Superior temporal gyrus (tissue), 1 donor: ENCODE data around the gene PDE10A.

Experiments
- DNase-seq: peaks from one replicate; pipeline ENCODE4 v3.0.0-alpha.2; 2016; ENCODE audit errors: extremely low spot score

The PDE10A gene

DNA sequence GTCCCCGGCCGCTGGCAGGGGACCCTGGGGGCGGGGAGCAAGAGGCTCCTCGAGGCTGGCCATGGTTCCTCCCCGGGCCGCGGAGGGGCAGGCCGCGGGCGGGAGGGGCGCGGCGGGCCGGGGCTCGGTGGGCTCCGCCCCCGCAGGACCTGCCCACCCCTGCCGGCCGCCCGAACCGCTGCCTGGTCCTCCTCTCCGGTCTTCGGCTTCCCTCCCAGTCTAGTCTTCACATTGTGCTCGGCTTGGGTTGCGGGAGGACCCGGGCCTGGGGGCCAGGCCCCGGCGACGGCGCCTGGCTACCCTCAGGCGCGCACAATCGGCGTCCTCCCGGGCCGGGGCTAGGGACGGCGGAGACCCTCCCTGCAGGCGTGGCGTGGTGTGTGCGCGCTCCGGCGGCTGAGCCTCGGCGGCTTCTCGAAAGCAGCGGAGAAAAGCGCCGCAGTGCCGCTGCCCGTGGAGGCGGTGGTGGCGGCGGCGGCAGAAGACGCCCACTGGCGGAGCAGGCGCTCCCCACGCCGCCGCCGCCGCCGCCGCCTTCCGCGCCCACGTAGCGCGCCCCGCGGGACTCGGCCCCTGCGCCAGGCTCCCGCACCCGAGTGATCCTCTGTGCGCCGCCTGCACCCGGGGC, at the start of gene PDE10A:
TSS of gene PDE10A (minus strand) at position 493 of the 628 bp plus-strand sequence. CDS start at position 63, 430 bp downstream.
- no peak for DNase-seq

DNA sequence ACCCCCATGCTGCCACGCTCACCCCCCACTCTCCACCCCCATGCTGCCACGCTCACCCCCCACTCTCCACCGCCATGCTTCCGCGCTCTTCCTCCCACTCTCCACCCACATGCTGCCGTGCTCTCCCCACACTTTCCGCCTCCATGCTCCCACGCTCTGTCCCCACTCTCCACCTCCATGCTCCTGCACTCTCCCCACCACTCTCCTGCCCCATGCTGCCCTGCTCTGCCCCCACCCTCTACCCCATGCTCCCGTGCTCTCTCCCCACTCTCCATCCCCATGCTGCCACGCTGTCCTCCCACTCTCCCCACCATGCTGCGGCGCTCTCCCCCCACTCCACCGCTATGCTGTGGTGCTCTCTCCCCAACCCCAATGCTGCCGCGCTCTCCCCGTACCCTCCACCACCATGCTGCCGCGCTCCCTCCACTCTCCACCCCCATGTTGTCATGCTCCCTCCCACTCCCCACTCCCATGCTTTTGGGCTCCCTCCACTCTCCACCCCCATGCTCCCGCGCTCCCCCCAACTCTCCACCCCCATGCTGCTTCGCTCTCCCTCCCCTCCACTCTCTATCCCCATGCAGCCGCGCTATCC, 46.0 kb upstream of the PDE10A start:
- DNase-seq: no peak

DNA sequence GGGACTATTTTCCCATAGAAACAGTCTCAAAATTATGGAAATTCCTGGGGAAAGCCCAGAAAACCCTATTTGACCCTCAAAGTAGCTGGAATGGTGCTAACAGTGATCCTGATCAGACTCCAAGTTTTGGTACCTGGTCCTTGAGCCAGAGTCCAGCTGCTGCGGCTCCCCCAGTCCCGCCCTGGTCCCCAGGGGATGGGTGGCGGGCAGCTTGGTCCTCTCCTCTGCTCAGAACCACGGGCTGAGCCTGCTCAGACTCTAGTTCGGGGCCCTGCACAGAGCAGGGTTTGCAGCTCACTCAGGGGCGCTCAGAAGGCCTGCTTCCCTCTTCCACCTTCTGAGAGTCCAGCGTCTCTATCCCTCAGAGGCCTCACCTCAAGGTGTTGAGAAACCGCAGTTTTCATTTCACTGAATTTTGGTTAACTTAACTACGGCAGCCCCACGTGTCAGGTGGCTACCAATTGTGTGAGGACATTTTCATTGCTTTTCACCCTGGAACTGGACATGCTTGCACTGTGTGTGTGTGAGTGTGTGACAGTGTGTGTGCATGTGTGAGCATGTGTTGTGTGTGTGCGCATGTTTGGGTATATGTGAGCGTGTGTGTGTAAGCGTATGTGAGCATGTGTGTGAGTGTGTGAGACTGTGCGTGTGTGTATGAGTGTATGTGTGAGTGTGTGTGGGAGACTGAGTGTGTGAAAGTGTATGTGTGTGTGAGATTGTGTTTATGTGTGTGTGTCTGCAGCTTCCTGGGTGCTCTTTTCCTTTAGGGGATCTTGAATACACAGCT, 44.2 kb upstream of the PDE10A start:
- no peak for DNase-seq

DNA sequence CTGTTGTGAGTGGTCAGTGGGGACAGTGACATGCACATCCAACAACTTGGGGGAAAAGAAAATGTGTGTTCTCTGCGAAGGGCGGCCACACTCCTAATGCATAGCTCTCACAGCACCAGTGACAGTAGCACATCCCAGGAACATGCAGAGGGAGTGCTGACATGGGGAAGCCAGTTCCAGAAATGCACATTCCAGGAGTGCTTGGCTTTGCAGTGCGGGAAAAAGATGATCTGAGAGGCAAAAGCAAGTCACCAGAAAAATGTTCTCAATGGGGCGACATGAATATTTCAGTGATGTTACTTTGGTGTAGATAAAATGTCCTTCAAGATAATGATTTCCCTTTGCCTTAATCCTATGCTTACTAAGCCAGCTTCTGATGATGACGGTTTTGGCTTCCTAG, 42.9 kb upstream of the PDE10A start:
- DNase-seq: no peak

DNA sequence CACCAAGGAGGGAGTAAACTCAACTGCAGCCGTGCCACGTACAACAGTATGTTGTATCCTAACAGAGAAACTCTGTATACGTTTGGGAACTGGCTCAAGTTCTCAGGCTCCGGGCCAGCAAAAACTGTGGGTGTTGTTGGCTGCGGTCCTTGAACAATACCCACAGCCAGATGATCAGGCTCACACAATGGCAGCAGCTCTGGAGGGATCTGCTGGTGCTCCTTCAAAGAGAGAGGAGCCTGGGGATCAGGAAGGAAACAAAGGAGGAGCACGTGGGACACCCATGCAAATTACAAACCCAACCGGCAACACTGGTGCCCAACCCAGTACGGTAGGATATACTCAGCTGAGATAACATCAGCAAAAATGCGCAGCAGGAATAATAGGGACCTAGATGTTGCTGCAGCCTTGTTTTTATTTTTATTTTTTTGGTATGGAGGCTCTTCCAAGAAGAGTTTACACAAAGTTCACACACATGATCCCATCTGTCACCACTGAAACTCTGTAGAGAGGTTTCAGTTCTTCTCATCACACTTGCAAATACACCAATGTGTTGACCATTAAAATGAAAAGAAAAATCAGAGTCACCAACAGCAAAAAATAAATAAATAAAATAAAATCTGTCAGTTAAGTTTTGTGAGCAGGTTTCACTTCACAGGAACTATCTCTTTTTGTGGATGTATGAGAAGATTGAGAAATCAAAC, 41.2 kb upstream of the PDE10A start:
- DNase-seq: peak; percentile 83

DNA sequence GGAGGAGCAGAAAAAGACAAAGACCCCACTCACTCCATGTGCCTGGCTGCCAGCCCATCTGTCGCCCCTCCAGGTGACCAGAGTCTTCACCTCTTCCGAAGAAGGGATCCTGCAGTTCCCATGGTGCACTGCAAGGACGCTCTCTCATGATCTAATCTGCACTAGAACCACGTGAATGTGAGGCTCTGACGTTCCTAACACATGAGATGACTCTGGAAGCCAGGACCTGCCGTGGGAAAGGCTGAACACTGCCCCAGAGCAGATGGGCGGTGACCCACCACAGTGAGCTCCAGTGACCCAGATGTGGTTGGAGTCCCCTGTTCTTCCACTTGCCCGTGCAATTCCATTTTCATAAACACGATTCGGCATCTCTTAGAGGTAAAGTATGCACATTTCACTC, 39.6 kb upstream of the PDE10A start:
- no peak for DNase-seq

DNA sequence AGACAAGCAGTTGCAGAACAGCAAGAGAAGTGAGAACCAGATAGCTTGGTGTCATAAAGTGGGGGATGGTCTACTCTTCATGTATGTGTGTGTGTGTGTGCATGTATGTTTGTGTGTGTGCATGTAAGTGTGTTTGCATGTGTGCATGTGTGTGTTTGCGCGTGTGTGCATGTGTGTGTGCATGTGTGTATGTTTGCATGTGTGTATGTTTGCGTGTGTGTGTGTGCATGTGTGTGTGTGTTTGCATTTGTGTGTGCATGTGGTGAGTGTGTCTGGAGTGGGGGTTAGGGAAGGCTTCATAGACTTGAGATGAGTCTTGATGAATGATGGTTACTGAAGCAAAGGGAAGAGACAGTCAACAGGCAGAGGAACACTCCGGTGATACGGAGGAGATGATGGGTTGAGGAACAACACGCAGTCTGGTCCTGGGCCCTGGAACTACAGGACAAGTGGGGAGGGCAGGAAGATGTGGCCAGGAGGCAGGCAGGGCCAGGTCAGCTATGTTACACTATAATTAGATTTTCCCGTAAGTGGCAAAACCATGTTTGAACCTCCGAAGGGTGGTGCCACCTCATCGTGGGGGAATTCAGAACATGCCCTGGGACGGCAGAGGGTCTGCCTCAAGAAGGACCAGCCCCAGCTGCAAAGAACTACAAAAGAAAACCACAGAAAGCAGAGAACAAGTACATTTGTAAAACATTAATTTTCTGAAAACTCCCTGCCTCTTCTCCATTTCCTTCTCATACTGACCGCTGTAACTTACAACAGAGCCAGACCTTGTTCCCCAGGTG, 38.7 kb upstream of the PDE10A start:
- no peak for DNase-seq

DNA sequence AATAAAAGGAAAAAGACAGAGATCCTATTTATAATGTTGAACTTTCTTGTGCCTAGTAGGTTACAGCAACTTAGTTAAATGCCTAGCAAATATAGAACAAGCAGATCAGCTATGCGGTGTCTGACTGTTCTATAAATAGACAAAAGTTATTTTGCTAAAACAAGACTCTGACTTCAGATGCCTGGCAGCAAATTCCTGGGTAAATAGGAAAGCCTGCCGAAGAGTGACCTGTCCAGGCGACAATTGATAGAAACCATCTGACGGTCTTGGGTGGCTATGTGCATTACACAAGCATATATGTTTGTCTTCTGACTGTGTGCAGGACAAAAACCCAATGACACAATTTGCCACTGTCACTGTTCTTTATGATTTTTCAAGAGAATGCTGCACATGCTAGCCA, 38.0 kb upstream of the PDE10A start:
- DNase-seq: no peak

DNA sequence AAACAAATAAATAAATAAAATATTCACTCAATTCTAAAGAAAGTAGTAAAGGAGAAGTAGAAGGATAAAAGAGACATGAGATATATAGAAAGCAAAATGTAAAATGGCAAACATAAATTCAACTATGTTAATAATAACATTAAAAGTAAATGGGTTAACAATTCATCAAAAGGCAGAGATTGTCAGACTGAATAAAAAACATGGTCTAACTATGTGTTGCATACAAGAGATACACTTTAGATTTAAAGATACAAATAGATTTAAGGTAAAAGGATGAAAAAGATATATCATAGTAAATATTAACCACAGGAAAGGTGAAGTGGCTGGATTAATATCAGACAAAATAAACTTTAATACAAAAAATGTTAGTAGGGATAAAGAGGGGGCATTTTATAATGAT, 35.8 kb upstream of the PDE10A start:
- DNase-seq: no peak

DNA sequence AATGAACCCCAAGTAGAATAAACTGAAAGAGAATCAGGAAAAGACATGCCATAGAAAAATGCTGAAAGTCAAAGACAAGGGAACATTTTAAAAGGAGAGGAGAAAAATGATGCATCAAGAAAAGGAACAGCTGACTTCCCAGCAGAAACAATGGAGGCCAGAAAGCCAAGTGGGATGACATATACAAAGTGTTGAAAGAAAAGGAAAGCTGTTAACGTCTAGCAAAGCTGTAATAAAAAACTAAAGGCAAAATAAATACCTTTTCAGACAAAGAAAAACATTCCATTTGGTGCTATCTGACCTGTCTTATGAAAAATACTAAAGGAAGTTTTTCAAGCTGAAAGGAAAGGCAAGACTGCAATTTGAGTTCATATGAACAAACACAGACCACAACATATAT, 34.1 kb upstream of the PDE10A start:
- no peak for DNase-seq

DNA sequence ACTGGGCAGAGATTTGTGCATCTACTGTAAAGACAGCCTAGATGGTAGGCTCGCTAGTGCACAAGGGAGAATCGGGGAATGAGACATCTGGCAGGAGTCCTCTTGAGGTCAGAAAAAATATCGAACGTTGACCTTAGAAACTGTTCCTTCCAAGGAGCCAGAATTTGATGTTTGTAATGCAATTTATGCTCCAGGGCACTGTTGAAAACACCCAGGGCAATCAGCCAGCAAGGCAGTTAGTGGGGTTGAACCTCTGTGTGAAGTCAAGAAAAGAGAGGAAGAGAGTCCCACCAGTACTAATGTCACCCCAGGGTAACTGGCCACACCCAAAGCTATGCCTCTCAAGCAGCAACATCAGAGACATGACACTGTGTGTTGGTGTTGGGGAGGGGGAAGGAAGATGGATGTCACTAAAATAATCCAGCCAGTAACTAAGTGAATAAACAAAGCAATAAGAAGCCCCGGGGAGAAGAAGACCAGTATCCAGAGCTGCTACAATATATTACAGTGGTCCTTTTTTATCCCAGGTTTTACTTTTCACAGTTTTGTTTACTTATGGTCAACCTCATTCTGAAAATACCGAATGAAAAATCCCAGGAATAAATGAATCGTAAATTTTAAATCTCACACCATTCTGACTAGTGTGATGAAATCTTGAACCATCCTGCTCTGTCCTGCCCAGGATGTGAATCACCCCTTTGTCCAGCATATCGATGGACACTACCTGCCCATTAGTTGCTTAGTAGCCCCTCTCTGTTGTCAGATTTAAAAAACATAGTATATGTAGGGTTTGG, 32.9 kb upstream of the PDE10A start:
- no peak for DNase-seq

DNA sequence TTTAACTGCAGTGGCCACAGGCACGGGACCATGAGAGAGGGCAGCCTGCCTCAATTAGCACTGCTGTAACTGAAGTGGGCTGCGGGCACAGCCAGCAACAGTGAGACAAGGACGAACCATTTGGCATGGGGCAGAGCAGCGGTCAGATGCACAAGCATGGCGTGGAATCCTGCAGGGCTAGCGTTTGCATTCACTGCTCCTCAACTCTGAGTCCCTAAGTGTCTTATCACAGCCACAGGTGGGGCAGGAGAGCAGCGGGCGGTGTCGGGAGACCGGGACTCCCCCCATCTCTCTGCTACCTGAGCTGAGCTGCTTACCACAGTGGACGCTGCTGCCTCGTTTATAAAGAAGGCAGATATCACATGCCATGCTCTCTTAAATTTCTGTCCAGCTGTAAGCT, 31.3 kb upstream of the PDE10A start:
- no peak for DNase-seq

DNA sequence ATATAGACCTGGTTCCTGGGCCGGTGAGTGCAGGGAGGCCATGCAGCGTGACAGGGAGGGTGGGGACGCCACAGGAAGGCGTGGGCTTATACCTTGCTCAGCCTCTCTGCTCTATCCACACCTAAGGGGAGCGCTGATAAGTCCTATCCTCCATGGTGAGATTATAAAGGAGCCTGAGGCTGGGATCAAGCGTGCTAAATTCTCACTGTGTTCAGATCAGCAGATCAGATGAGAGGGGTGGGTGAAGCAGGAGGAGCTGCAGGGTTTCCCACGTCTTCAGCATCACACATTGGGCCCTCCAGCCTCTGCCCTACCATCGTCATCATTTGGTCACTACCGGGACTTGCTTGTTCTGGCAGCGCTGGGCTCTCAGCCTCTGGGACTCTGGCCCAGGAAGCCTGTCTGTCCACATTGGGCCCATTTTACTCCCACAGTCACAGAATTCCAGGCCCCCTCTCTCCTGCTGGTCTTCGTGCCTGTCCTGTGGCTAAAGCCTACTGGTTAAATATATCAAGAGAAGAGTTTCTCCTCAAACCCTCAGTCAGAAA, 29.1 kb upstream of the PDE10A start:
- no peak for DNase-seq

DNA sequence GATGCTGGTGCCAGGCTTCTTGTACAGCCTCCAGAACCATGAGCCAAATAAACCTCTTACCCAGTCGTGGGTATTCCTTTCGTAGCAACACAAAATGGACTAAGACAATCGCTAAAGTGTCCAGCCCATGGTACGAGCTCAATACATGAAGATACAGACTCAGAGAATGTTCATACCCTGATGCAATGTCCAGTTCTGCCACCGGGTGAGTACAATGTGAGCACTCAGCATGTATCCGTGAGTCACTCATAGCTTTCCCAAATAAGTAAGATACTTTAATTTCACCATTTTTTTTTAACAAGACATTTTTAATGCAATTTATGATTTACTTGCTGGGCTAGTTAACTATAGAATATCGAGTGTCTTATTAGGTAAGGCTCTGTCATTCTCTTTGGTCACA, 26.7 kb upstream of the PDE10A start:
- no peak for DNase-seq

DNA sequence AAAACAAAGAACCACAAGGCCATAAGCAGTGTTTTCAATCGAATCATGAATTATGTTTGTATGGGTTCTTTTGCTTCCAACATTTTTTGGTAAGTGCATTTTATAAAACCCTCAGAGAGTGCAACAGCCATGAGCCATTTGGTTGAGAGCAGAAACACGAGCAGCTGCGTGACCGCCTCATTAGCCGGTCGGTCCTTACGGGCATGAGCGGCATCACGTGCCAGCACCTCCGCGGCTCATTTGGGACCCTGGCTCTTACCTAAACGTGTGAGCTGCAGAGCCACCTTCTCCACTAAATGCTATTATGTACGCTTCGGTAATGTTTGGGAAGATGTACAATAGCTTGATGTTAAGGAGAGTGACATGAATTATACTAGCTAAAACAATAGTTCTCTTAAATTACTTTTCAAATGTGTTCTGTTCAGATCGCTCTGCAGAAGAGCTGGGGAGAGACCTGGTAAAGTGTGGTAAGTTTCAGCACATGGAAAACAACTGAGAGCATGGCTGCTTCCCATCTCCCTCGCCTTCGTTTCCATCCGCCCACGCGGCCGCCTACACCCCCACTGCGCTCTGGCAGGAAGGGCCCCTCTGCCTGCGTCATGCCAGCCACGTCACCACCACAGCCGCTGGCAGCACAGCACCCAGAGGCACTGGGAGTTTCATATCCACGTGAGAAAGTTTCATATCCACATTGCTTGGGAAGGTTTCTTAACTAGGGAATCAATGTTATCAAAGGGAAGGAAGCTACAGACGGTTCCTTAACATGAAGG, 23.7 kb upstream of the PDE10A start:
- DNase-seq: peak; percentile 36

DNA sequence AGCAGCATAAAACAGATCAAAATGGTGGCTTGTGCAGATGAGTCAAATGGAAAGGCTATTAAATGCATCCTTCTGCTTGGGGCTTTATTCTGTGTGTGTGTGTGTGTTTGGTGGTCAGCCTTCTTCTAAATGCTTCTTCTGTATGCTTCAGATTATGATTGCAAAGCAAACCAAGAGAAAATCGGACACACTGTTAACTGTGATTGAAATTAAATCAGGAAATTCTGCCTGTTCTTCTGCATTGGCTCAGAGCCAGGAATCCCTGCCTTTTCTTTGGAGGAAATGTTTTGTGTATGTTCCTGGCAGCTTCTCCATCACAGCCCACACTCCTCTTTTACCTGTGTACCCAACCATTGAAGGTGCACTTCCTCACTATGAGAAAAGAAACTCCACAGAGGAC, 22.3 kb upstream of the PDE10A start:
- DNase-seq: no peak

DNA sequence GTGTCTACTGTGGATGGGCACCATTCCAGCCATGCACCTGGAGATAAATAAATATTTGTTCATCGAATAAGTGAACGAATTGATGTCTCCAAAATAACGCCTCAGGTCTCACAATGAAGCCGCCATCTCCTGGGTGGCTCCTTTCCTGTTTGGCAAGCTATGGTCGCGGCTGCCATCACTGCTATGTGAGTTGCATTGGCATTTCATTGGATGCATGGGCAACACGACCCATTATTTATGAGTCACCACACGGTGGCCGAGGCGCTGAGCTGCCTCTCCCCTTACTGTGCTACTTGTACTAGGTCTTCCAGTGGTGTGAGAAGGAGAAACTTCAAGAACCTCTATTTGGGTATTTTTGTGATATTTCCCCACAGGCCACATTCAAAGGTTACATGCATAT, 21.3 kb upstream of the PDE10A start:
- no peak for DNase-seq

DNA sequence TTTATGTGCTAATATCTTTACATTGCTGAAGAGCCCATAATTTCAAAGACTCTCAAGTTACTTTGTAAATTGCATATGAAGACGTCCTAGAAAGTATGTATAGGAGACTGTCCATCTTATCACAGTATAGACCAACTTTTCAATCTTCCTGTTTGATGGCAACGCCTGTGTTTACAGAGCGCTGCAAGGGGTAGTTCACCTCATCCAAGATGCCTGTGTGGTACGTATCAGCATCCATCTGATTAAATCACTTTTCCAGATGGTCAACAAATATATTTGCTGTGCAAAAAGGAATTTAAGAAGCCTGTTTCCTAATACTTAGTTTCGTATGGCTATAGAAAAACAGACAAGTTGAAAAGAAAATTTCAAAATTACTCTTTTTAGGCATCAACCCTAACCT, 17.9 kb upstream of the PDE10A start:
- no peak for DNase-seq

DNA sequence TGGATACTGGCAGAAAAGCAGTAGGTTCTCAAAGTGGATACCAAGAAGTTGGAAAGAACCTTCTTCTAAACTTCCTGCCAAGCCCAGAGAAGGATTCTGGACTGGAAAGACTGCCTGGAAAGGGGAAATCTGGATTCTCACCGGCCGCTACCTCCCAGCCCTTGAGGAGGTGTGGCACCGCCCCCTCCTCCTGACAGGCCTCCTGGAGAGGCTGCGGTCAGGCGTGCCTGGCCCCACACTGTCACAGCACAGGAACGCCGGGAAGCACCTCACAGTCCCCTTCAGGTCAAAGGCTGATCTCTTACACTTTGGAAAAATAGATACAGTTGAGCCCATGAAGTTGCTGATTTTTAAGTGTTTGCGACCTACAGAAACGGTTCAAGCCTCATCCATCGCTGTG, 16.3 kb upstream of the PDE10A start:
- no peak for DNase-seq

DNA sequence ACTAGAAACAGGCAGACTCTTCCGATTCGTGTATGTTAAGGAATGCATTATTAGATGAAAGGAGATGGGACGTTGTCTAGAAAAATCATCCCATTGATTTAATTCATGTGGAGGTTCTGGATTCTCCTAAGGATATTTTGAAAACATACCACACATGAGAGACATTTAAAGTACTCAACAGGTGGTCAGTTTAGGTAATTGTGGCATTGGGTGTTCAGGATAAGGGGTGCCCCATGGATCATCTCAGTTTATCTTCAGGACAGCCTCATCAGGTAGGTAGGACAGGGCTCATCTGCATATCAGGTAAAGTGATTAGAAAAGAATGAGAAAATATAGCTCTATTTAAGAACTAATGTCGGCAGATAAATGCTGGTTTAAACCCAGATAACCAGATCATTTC, 15.9 kb upstream of the PDE10A start:
- no peak for DNase-seq
